K562 (cell line): ENCODE results near the gene ARMC12. TPM values are rescaled to one million over a fixed set of nuclear protein-coding genes. Genes with fewer than 3 reads are reported as not detected.
A peak's percentile ranks its signal among the peaks of the same experiment; 100 is the strongest.

Experiments used
- BRD4 ChIP-seq: fragments of 200-600 bp; sonication (generic); IDR thresholded peaks from 2 replicates; pipeline ENCODE4 v1.6.1; 2017; ENCODE audit warnings: inconsistent platforms
- CBX3 ChIP-seq, 2 experiments: IDR thresholded peaks; 1 replicate in 1 of 2; 2 replicates in 1 of 2; pipeline ENCODE4 v1.6.1; 2012; ENCODE audit warnings: inconsistent platforms in 2 of 2, low read length in 2 of 2, borderline replicate concordance in 1 of 2, control low read depth in 1 of 2
- CREM ChIP-seq: IDR thresholded peaks from 2 replicates; pipeline ENCODE4 v1.6.1; 2014; ENCODE audit warnings: antibody characterized with exemption, low read depth
- E2F1 ChIP-seq: sonication (generic); formaldehyde crosslinking; IDR thresholded peaks from 2 replicates; pipeline ENCODE4 v1.8.1; 2023; ENCODE audit warnings: mild to moderate bottlenecking, missing genetic modification reagents, moderate library complexity
- ESRRA ChIP-seq: fragments of 450-650 bp; IDR thresholded peaks from 2 replicates; pipeline ENCODE4 v1.6.1; 2014; ENCODE audit warnings: low read depth, mild to moderate bottlenecking, moderate library complexity, borderline replicate concordance
- FOSL1 ChIP-seq: fragments of 200-800 bp; sonication (Bioruptor generic); conservative IDR thresholded peaks from 2 replicates; pipeline ENCODE4 v1.6.1; 2016; ENCODE audit warnings: missing genetic modification characterization, missing compliant biosample characterization
- GTF2E2 ChIP-seq: fragments of 200-800 bp; sonication (Bioruptor generic); IDR thresholded peaks from 2 replicates; pipeline ENCODE4 v1.6.1; 2016; ENCODE audit warnings: missing genetic modification characterization, missing compliant biosample characterization
- HCFC1 ChIP-seq: IDR thresholded peaks from 2 replicates; pipeline ENCODE4 v1.6.1; 2012; ENCODE audit warnings: low read depth, low read length, improper control_type of control experiment
- HDAC3 ChIP-seq: fragments of 450-650 bp; IDR thresholded peaks from 2 replicates; pipeline ENCODE4 v1.6.1; 2018; ENCODE audit warnings: borderline replicate concordance, mild to moderate bottlenecking, moderate library complexity; ENCODE audit not compliant: partially characterized antibody
- HNRNPLL ChIP-seq: fragments of 200-400 bp; formaldehyde crosslinking; IDR thresholded peaks from 2 replicates; pipeline ENCODE4 v1.6.1; 2017; ENCODE audit warnings: low read length, low read depth, mild to moderate bottlenecking; ENCODE audit not compliant: poor library complexity, severe bottlenecking
- JUNB ChIP-seq: fragments of 450-650 bp; formaldehyde crosslinking; conservative IDR thresholded peaks from 2 replicates; pipeline ENCODE4 v1.4.0; 2020; ENCODE audit warnings: mild to moderate bottlenecking
- JUND ChIP-seq, 2 experiments: IDR thresholded peaks; 2 replicates in 1 of 2; 3 replicates in 1 of 2; pipeline ENCODE4 v1.6.1; 2011; ENCODE audit warnings: borderline replicate concordance in 2 of 2, low read depth in 2 of 2, low read length in 2 of 2, improper control_type of control experiment in 1 of 2, missing biosample characterization in 1 of 2, missing genetic modification characterization in 1 of 2, missing genetic modification reagents in 1 of 2
- KDM4B ChIP-seq, 2 experiments: fragments of 450-650 bp in 1 of 2; sonication (generic) in 1 of 2; IDR thresholded peaks; 2 replicates each; pipeline ENCODE4 v1.6.1; 2016 to 2017; ENCODE audit warnings: borderline replicate concordance in 2 of 2, antibody characterized with exemption in 1 of 2, low read depth in 1 of 2, mild to moderate bottlenecking in 1 of 2
- L3MBTL2 ChIP-seq: fragments of 450-650 bp; IDR thresholded peaks from 2 replicates; pipeline ENCODE4 v1.6.1; 2016; ENCODE audit warnings: mild to moderate bottlenecking, moderate library complexity
- MCM3 ChIP-seq: fragments of 450-650 bp; IDR thresholded peaks from 2 replicates; pipeline ENCODE4 v1.6.1; 2016
- NR0B1 ChIP-seq: fragments of 450-650 bp; IDR thresholded peaks from one replicate; pipeline ENCODE4 v1.6.1; 2018; ENCODE audit warnings: mild to moderate bottlenecking, moderate library complexity; ENCODE audit not compliant: partially characterized antibody
- POLR2G ChIP-seq: fragments of 200-400 bp; formaldehyde crosslinking; IDR thresholded peaks from 2 replicates; pipeline ENCODE4 v1.6.1; 2017; ENCODE audit warnings: low read depth, mild to moderate bottlenecking, antibody characterized with exemption, low read length, moderate library complexity
- SOX6 ChIP-seq: fragments of 450-650 bp; IDR thresholded peaks from 2 replicates; pipeline ENCODE4 v1.6.1; 2014; ENCODE audit warnings: mild to moderate bottlenecking
- TSC22D4 ChIP-seq: fragments of 450-650 bp; IDR thresholded peaks from 2 replicates; pipeline ENCODE4 v1.6.1; 2016; ENCODE audit warnings: missing genetic modification characterization, missing biosample characterization, control low read depth
- ZC3H11A ChIP-seq: IDR thresholded peaks from 2 replicates; pipeline ENCODE4 v1.6.1; 2012; ENCODE audit warnings: low read depth, low read length, improper control_type of control experiment
- ZNF445 ChIP-seq: fragments of 250-450 bp; sonication (Bioruptor Pico); IDR thresholded peaks from 2 replicates; pipeline ENCODE4 v1.4.0; 2020; ENCODE audit warnings: low read depth, mild to moderate bottlenecking, moderate library complexity
- ZNF586 ChIP-seq: fragments of 450-650 bp; formaldehyde crosslinking; conservative IDR thresholded peaks from 2 replicates; pipeline ENCODE4 v1.4.0; 2020; ENCODE audit warnings: mild to moderate bottlenecking, moderate library complexity
- ZSCAN32 ChIP-seq: fragments of 450-650 bp; formaldehyde crosslinking; IDR thresholded peaks from 2 replicates; pipeline ENCODE4 v1.4.0; 2020; ENCODE audit warnings: mild to moderate bottlenecking, moderate library complexity
- polyA plus RNA-seq, 8 experiments: library from polyadenylated mRNA; depleted of rRNA in 4 of 8; stranded (reverse) in 5 of 8; unstranded in 3 of 8; fragments of >200 nt; fragmentation: Nextera tagmentation in 2 of 8; fragmentation: Illumina TruSeq in 1 of 8; extraction: Ambion mirVana in 2 of 8; extraction: Trizol in 1 of 8; gene quantifications; 2 replicates each; pipeline versions ENCODE4 v1.2.1 to v1.2.3, GENCODE V29; 2011 to 2014; ENCODE audit warnings: inconsistent platforms in 1 of 8, missing spikeins in 1 of 8
- total RNA-seq, 7 experiments: library from RNA; depleted of rRNA in 6 of 7; stranded (reverse); fragments of >200 nt in 6 of 7; fragmentation: Illumina TruSeq in 2 of 7; extraction: Trizol in 2 of 7; gene quantifications; 2 replicates each; pipeline versions ENCODE4 v1.2.1 to v1.2.3, GENCODE V29; 2011 to 2021; ENCODE audit warnings: low replicate concordance in 1 of 7
- TF ChIP-seq, protein P1 (sequence below): fragments of 450-650 bp; IDR thresholded peaks from 2 replicates; pipeline ENCODE4 v1.6.1; 2018; ENCODE audit warnings: mild to moderate bottlenecking, low read depth; ENCODE audit not compliant: partially characterized antibody

ARMC12 gene
- total and polyA plus RNA-seq, 9 of the 15 experiments (the other 6 are each of a cell fraction or from before 2014, with no cell fraction given) = 0.09 to 0.58 (median 0.31) TPM; not detected in 3

DNA sequence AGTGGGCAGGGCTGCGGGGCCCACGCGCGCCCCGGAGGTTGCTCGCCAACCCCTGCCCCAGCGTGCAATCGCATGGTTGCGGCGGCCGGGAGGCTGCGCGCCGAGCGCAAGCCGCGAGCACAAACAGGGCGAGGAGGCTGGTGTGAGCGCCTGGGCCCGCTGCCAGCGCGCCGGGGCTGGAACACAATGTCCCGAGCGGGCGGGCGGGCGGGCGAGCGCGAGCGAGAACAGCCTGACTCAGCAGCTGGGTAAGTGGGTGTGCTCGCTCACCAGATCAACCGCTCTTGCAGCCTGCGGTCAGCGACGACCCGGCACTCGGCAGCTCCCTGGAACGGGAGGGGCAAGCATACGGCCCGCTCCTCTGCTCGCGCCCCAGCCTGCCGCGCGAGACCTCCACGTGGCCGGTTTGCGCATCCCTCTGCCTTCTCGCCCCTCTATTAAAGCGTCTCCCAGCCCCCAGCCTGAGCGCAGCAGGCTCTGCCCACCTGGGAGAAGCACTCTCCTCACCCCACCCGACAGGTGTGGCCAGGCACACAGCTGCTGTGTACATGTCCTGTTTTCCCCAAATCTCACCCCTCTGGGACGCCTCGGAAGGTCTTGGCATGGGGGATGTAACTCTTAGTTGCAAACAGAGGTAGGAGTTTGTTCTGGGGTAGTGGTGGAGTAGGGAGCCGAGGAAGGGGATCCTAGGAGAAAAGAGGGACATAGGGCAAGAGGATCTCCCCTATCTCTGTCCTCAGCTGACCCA is 8.7 kb upstream of the ARMC12 start (continued):
- TF ChIP-seq GTF2E2 (tag) (no peak), JUND (IDR thresholded peaks at IDR 0.05; ENCODE audit: borderline replicate concordance, low read depth, low read length) (peak; percentile 81), JUND (tag; IDR thresholded peaks at IDR 0.05; ENCODE audit: borderline replicate concordance, low read depth, low read length) (peak; percentile 74; the same call in 2 of the 3 replicates), MCM3 (no peak), ZC3H11A (no peak), ZSCAN32 (no peak), L3MBTL2 (peak; percentile 98), KDM4B (IDR thresholded peaks at IDR 0.05; ENCODE audit: borderline replicate concordance in 2 of 2, low read depth in 1 of 2) (peak in 1 of 2 experiments; percentile 81; a peak in 1 of 4 replicates), HDAC3 (no peak), BRD4 (no peak; the same call in 1 of the 2 replicates), CBX3 (IDR thresholded peaks at IDR 0.05; ENCODE audit: borderline replicate concordance in 1 of 2, low read length in 2 of 2) (peak in 1 of 2 experiments; percentile 75; a peak in 2 of 3 replicates), E2F1 (CRISPR knock-in tag) (peak; percentile 59; the same call in 1 of the 2 replicates), SOX6 (peak; percentile 29; the same call in 1 of the 2 replicates), HNRNPLL (peak; percentile 91), ZNF445 (CRISPR knock-in tag) (no peak), ESRRA (peak; percentile 93; the same call in 1 of the 2 replicates), CREM (peak; percentile 86), HCFC1 (peak; percentile 52; the same call in 1 of the 2 replicates), NR0B1 (no peak), ZNF586 (CRISPR knock-in tag) (no peak), FOSL1 (tag) (peak; percentile 90), TSC22D4 (tag) (no peak), JUNB (CRISPR knock-in tag) (no peak), POLR2G (peak; percentile 90)
- TF ChIP-seq, protein P1, sequence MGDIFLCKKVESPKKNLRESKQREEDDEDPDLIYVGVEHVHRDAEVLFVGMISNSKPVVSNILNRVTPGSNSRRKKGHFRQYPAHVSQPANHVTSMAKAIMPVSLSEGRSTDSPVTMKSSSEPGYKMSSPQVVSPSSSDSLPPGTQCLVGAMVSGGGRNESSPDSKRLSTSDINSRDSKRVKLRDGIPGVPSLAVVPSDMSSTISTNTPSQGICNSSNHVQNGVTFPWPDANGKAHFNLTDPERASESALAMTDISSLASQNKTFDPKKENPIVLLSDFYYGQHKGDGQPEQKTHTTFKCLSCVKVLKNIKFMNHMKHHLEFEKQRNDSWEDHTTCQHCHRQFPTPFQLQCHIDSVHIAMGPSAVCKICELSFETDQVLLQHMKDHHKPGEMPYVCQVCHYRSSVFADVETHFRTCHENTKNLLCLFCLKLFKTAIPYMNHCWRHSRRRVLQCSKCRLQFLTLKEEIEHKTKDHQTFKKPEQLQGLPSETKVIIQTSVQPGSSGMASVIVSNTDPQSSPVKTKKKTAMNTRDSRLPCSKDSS = no peak
